OCI-M2 (cell line): ENCODE data around the gene EFNA3.

Source experiments
- DNase-seq: peaks from one replicate; lab custom pipeline; 2025; ENCODE audit not compliant: unreplicated experiment; lab: John Stamatoyannopoulos, UW

Gene EFNA3

GRCh38 chr1:155130272-155131006, 51.8 kb downstream of the EFNA3 start:
- DNase-seq: no peak

- no peak for DNase-seq
Observed at GRCh38 chr1:155131285-155131684, 52.6 kb downstream of the EFNA3 start.

GRCh38 chr1:155131856-155132255, 53.2 kb downstream of the EFNA3 start:
- no peak for DNase-seq

- no peak for DNase-seq
Observed at GRCh38 chr1:155133799-155134281, 55.2 kb downstream of the EFNA3 start.

GRCh38 chr1:155134322-155134721, 55.7 kb downstream of the EFNA3 start:
- no peak for DNase-seq

GRCh38 chr1:155134880-155135414, 56.3 kb downstream of the EFNA3 start:
- peak; percentile 27 for DNase-seq

- peak; percentile 76 for DNase-seq
Observed at GRCh38 chr1:155135415-155136028, 56.9 kb downstream of the EFNA3 start, which contains the start of gene SLC50A1. SLC50A1 (plus strand) TSS chr1:155135852; CDS start chr1:155135912, 60 bp downstream.

GRCh38 chr1:155136748-155137147, 58.1 kb downstream of the EFNA3 start:
- no peak for DNase-seq
